ENCODE results near the gene KCNQ4.

DNA sequence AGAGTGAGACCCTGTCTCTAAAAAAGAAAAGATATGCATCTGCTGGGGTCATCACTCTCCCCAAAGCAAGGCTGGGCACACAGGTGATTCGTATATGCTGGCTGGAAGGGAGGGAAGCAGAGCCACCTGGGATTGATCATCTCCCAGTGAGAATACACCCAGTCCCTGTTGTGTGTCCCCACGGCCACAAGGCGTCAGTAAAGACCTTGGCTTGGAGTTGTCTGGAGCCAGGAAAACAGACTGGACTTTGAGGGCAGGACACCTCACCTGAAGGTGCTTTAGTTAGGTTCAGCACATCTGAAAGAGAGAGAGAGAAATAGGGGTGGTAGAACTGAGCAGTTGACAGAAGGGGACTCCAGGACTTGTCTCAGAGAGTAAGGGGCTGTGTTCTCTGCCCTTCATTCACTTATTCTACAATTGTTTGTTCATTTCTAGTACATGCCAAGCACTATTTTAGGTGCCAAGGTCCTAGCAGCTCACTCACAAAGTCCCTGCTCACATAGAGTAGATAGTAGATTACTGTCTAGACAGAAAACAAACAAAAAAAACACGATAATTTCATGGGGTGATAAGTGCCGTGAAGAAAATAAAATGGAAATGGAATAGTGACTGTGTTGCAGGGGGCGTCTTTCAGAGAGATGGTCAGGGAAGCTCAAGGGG is 65.1 kb downstream of the KCNQ4 start:
- TF ChIP-seq YY1 (IDR thresholded peaks at IDR 0.05; ENCODE audit: low read depth, low read length) (no peak), EP300 (IDR thresholded peaks at IDR 0.05; ENCODE audit: borderline replicate concordance in 1 of 2, control insufficient read depth in 1 of 2, low read depth in 2 of 2, low read length in 2 of 2) (no peak), CHD4 (IDR thresholded peaks at IDR 0.05) (no peak), REST (IDR thresholded peaks at IDR 0.05; ENCODE audit: low read depth, low read length) (no peak), SRF (IDR thresholded peaks at IDR 0.05; ENCODE audit: low read depth in 2 of 2, low read length in 2 of 2) (no peak)
- TF ChIP-seq, protein P1, sequence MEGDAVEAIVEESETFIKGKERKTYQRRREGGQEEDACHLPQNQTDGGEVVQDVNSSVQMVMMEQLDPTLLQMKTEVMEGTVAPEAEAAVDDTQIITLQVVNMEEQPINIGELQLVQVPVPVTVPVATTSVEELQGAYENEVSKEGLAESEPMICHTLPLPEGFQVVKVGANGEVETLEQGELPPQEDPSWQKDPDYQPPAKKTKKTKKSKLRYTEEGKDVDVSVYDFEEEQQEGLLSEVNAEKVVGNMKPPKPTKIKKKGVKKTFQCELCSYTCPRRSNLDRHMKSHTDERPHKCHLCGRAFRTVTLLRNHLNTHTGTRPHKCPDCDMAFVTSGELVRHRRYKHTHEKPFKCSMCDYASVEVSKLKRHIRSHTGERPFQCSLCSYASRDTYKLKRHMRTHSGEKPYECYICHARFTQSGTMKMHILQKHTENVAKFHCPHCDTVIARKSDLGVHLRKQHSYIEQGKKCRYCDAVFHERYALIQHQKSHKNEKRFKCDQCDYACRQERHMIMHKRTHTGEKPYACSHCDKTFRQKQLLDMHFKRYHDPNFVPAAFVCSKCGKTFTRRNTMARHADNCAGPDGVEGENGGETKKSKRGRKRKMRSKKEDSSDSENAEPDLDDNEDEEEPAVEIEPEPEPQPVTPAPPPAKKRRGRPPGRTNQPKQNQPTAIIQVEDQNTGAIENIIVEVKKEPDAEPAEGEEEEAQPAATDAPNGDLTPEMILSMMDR (IDR thresholded peaks at IDR 0.05 in 2 of 3, conservative IDR thresholded peaks at IDR 0.05 in 1 of 3; ENCODE audit: control insufficient read depth in 2 of 3, extremely low read depth in 1 of 3, insufficient read depth in 1 of 3, low read depth in 3 of 3, low read length in 3 of 3), result peak; percentile 67 to 84 (median 75)

Data from GM12878 (cell line).